ENCODE results near the gene ZNF185.
"Not testable (repeated sequence)": the region's sequence is repeated elsewhere in the genome, so short reads cannot be mapped to it uniquely, and the experiment has no call there.

ZNF185 gene

DNA sequence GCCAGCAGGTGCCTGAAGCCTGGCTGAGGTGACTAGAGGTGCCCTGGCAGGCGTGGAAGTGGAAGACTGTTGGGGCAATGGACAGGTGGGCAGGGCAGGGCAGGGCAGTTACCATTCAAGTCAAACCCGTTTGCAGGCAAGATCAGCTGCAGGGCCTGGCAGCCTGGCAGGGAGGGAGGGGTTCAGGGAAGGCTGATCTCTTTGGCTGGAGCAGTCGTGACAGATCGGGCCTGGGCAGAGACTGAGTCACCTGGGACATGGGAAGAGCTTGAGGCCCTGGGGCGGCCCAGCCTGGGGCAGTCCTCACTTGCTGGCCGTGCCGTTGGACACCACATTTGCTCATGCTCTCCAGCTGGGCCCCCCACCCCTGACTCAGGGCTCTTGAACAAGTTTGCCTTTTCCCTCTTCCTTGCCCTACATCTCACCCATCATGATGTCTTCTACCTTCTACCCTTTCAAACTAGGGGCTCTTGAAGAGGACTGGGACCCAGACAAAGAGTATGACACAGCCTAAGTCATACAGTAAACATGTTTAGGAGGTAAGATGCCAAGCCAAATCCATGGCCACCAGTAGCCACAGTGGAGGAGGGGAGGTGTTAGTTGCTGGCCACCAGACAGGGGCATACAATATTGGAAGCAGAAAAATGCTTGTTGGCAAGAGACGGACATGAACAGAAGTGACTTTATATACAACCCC is 2.0 kb upstream of the ZNF185 start:
- peak; percentile 11 for DNase-seq

- DNase-seq = no peak
These were observed 1.4 kb upstream of the ZNF185 start for GRCh38 chrX:152896450-152896849.

- DNase-seq = peak; percentile 27
These were observed 575 bp downstream of the ZNF185 start for GRCh38 chrX:152898442-152898841.

- DNase-seq = peak; percentile 19
These were observed 1.4 kb downstream of the ZNF185 start for GRCh38 chrX:152899111-152899873.

DNA sequence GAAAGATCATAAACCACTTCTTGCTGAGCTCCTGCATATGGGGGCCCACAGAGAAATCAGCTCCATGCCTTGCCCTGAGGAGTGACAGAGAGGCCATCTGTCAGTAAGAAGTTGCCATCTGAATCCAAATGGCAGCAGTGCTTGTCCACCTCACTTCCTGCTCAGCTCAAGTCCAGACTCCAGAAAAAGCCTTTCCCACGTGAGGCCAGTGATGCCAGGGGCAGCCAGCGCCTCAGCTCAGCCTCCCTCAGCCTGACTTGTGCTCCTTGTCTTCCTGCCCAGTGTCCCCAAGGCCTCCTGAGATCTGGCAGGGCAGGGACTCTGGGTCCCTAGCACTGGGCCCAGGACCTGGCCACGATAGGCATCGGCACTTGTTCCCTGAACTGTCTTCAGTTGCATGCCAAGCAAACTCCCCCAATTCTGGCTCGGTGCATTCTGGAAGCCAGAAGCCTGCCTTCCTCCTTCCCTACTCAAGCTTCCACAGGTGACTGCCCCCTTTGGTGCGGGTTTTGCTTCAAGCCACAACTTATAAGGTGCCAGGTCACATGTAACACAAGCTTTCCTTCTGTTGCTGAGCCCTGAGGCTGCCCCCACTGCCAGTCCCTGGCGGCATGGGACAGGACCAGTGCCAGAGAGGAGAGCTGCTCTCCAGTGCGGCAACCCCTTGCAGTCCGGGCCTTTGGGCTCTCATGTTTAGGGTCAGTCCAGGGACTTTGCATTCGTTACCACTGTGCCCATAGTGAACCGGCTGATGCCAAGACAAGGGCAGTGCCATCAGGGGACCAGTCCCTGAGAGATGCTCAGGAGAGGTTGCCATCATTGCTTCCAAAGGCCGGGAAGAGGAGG is 2.2 kb downstream of the ZNF185 start:
- peak; percentile 15 for DNase-seq

- peak; percentile 8 for DNase-seq
These were observed 3.1 kb downstream of the ZNF185 start for GRCh38 chrX:152900937-152901445.

DNA sequence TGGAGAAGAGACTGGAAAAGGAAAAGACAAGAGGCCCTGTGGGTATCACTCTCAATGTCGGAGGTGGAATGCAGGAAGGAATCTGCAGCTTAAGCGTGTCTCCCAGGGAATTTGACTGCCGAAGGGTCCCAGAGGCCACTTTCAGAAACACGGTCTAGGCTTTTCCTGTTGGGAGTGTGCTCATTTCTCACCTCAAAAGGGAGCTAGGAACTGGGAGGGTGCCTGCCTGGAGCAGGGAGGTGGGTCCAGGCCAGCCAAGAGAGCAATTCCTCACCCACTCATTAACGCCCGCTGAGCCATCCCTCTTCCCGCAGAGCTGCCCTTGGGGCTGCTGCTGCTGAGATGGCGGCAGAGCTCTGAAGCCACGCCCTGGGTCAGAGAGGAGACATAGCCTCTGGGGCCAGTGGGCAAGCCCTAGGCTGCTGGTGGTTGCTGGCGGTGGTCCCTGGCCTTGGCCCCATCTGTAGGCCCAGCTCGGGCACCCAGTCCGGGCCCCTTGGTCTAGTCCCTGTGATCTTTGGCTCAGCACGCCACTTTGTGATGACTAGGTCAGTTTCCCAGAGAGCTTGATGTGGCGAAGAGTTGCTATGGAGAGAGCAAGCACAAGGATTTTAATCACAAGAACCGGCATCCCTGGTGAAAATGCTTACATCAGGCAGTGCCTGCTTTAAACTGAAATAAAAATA is 4.1 kb downstream of the ZNF185 start:
- DNase-seq = peak; percentile 59

DNA sequence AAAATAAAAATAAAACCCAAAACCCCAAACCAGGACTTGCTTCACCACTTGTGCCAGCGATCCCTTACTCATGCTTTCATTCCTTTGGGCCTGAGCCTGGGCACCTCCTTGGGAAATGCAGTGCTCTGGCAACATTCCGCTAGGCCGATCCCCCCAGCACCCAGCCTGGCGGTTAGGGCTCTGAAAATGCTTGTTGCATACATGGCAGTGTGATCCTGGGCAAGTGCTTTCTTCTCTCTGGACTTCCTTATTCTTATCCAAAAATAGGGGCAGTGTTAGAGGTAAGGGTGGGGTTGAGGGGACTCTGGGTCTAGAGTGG is 4.6 kb downstream of the ZNF185 start:
- peak; percentile 20 for DNase-seq

DNA sequence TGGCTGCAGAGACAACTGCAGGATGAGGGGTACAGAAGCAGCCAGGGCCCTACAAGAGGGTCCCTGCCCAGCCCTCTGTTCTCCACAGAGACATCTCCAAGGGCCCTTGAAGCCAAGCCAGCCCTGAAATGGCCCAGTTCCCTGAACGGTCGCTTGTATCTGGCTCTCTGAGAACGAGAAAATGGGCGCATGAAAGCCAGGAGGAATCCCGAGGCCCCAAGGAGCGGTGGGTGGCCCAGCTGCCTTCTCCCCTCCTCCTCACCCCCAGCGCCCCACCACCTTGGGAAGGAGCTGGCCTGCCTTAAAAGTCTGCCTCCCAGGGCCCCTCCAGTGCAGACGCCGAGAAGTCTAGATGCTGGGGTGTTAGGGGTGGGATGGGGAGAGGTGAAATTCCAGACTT is 5.7 kb downstream of the ZNF185 start:
- DNase-seq = peak; percentile 29

DNA sequence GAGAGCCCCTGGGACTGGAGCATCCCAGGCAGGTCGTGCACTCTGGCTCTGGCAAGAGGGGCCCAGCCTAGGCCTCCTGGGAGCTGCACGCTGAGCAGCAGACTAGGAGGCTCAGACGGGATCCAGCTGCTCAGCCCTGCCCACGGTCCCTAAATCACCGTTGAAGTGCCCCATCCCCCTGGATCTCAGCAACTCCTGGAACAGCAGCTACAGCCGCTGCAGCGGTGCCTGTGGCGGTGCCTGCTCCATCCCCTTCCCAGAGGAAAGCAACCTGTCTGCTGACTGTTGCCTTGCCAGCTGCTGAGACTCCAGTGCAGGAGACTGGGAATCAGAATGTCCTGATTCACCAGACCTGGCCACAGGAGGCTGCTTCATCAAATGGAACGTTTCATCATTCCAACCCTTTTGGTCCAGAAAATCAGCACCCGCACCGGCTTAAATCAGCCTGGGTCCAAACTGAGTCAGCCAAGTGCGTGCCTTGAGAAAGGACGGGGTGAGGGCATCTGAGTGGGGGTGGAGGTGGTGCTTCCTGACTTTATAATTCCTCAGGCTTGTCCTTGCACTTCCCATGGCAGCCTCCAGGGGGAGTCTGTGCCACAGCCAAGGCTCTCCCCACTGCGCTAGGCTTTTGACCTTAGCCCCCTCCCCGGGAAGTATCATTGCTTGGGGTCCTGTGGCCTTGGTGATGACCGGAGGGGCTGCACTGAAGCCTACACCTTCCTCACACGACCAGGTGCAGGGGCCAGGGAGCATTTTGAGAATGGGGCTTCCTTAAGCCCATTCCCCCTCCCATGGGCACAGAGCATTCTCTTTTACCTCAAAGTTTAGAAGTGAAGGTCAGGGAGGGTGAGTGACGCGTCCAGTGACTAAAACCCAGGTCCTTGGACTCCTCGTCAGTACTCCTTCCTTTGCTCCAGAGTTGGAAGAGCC is 6.5 kb downstream of the ZNF185 start:
- DNase-seq = peak; percentile 48

DNA sequence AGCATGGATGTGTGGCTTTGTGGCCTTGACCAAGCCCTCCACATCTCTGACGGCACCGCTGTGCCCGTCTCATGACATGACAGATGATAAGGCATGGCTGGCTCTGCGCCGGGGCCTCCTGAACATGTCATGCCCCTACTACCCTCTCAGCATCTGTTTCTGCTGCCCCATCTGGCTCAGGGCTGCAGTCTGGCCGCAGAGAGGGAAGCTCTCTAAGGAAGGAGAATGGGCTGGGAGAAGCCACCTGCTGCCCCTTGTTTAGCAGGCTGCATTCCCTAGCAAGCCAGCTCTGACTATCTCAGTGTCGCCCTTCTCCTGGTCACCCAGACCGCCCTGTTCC is 7.2 kb downstream of the ZNF185 start:
- DNase-seq = peak; percentile 23

GRCh38 chrX:152907084-152907651 is 9.3 kb downstream of the ZNF185 start:
- peak; percentile 37 for DNase-seq

- no peak for DNase-seq
These were observed 10.6 kb downstream of the ZNF185 start for GRCh38 chrX:152908486-152908885.

- not testable (repeated sequence) for DNase-seq
These were observed 12.2 kb downstream of the ZNF185 start for GRCh38 chrX:152910018-152910417.

DNA sequence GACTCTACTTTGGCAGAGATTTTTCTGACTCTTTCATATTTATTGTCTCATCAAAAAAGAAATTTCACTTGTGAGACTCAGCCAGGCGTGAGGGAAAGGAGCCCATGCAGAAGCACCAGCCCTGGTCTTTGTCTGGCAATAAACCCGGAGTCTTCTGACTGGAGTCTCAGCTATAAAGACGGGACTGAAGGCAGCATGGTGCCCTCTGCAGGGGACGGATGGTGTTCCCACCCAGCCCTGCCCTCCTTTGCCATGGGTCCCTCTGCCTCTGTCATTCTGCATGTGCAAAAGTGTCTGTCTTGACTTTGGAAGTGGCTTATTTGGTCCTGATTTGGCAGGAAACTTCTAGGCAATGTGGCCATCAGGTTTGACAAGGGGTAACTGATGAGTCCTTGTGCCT is 14.2 kb downstream of the ZNF185 start:
- DNase-seq = no peak

- no peak for DNase-seq
These were observed 14.8 kb downstream of the ZNF185 start for GRCh38 chrX:152912641-152913040.

DNA sequence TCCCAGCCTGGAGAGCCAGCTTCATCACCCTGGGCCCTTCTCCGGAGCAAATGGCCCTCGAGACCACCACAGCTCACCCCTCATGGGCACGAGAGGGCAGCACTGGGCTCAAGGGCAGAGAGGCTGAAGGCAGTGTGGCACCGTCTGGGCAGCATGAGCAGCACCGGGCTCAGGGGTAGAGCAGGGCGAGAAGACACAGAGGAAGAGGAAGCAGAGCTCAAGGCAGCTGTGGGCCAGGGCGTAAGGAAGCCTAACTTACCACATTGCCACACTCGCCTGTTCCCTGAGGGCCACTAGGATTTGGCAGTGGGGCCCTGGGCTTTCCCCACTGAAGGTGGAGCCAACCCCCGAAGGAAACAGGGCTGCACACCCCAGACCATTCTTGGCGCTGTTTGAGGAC is 15.5 kb downstream of the ZNF185 start:
- DNase-seq = no peak

GRCh38 chrX:152913910-152914309 is 16.0 kb downstream of the ZNF185 start:
- DNase-seq = no peak

DNA sequence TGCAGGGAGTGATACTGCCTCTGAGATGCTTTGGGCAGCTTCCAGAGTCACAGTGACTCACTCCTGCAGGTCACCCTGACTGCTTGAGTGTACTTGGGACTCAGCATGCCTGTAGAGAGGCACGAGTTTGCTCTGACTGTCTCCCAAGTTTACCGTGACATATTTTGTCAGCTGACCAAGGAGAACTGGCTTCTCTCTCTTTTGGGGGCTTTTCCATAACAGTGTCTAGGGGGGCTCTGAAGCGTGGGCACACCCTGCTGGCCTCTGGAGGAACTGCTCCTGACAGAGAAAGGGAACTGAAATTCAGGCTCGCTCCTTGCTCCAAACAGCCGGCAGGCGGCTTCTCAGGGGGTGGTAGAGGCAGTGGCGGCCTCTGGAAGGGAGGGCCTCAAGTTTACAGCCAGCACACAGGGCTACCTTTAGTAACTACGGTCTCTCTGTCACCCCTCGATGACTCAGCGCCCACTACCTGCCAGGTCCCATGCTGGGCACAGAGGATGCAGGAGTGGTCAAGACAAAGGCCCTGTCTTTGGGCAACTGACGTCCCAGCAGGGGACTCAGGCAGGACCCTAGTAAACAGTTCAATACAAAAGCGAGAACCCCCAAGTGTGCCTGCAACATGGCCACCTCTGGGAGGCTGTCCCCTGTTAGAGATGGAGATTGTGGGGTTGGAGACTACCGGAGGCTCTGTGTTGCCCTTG is 17.8 kb downstream of the ZNF185 start:
- DNase-seq = peak; percentile 47

DNA sequence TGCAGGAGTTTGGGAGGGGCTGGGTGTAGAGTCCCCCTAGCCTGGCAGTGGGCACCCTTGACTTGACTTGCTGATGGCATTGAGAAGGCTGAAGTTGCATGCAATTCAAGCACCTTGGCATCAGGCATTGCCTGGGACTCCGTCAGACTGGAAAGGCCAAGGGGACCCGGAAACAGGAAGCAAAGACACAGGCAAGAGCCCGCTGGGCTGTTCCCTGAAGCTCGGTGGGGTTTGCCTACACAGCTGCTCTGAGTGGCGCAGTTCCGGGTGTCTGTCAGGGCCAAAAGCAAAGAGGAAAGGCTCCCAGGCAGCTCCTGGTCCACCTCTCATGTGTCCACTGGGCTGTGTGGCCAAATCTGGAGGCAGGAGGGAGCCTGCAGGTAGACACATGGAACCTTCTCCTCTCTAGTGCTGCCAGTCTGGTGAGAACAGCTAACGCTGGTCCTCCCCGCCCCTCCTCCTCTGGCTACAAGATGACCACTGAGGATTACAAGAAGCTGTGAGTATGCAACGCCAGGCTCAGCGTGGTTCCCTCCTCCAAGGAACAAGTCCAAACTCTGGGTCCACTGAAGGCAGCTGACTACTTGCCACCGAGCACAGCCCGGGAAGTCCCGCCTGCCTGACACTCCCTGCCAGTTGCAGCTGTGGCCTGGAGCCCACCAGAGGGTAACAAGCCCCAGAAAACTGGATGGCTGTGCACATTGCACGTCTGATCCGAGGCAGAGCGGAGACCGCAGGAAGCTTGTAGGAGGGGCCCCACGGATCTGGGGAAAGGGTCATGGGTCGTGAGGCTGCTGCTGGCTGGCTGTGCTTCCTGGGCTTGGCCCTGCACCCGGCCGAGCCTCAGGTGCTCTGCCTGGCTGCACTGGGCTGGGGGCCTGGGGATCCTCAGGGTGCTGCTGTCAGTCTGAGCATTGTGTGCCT is 20.1 kb downstream of the ZNF185 start:
- DNase-seq = no peak
